Activated gamma-delta T cell (primary cell): ENCODE data around the gene ASPDH.

ENCODE experiments used
- DNase-seq: peaks from one replicate; lab custom pipeline; 2025; lab: John Stamatoyannopoulos, UW
- total RNA-seq, 2 donors: gene quantifications; one replicate each; lab custom pipeline; 2026; lab: John Stamatoyannopoulos, UW

ASPDH gene
- total RNA-seq, result 0 to 0.04 reads per million in 2 donors

- DNase-seq, result no peak
Observed at GRCh38 chr19:50513746-50514345, at the start of gene ASPDH. ASPDH (minus strand) TSS chr19:50513913; CDS start chr19:50513823, 90 bp downstream.

DNA sequence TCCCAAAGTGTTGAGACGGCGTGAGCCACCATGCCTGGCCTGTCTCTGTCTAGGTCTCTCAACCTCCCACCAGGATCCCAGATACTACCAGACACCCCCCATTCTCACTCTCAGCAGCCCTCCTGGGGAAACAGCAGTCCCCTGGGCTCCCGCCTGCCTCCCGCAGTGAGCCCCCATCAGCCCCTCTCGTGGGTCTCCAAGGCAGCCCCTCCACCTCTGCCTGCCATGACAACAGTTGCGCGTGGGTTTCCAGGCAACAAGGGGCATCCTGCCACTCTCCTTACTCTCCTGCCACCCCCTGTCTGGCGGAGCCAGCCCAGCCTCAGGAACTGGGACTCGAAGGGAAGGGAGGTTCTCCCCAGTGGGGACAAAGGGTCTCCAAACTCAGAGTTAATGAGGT is 49.3 kb upstream of the ASPDH start:
- DNase-seq, result no peak

GRCh38 chr19:50562329-50562728 is 48.6 kb upstream of the ASPDH start:
- DNase-seq, result no peak

- DNase-seq, result no peak
Observed at GRCh38 chr19:50559636-50560035, 45.9 kb upstream of the ASPDH start.

DNA sequence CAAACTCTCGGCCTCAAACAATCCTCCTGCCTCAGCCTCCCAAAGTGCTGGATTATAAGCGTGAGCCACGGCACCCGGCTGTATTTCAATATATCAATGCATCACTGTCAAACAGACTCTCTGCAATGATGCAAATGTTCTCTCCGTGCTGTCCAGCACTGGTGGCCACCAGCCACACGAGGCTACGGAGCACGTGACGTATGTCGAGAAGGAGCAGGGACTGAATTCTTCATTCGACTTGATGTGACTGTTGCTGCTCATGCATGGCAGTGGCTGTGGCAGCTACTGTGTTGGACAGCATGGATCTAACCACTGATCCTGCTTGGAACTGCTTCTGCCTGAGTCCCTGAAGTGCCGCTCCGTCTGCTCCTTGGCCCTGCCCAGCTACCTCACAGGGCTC is 44.7 kb upstream of the ASPDH start:
- no peak for DNase-seq

- DNase-seq, result no peak
Observed at GRCh38 chr19:50558039-50558438, 44.3 kb upstream of the ASPDH start.

DNA sequence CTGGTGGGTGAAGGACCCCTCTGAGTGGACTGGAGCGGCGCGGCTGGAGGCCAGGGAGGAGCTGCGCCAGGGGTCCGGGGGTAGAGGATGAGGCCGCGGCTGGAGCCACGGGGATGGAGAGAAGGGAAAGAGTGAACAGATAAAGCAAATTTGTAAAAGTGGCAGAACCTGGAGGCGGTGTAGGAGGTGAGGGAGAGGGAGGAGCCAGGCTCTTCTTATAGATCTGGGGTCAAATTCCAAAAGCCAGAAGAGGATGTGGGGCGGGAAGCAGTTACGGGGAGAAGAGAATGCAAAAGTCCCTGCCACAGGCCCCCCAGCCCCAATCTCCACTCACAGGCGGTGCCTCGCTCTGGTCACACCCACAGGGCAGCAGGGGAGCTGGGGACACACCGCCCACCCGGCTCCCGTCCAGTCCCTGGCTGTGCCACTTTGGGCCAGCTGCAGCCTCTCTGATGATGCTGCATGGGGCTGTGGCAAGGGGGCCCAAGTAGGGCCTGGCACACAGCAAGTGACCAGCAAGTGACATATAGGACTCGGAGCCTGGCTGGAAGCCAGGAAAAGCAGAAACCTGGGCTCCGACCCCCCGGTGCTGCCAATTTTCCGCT is 43.4 kb upstream of the ASPDH start:
- no peak for DNase-seq

DNA sequence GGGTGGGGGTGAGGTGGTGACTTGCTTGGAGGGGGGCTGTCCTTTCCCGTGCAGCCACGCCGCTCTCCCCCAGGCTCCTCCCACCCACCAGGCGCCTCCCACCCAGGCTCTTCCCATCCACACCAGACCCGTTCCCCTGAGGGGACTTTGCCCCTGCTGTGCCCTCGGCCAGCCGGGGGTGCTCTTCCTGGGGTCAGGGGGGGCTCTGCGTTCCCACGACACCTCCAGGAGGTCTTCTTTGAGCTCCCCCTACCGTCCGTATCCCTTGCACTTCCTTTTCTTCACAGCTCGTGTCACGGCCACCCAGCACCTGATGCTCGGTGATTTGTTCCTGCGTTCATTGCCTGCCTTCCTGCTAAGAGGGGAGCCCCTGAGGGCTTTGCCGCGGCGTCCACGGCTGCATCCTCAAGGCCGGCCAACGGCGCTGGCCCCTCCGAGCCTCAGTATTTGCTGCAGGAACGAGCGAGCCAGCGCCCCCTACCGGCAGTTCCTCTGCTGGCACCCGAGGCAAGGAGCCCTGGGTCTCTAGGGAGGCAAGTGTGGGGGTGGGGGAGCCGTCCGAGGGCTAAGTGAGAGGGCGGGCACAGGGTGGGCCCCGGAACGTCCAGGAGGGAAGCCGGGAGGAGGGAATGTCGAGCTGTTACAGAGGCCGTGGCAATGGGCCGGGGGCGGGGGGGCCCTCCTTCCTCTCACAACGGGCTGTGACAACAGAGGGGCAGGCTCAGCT is 42.7 kb upstream of the ASPDH start:
- DNase-seq, result peak; percentile 42

DNA sequence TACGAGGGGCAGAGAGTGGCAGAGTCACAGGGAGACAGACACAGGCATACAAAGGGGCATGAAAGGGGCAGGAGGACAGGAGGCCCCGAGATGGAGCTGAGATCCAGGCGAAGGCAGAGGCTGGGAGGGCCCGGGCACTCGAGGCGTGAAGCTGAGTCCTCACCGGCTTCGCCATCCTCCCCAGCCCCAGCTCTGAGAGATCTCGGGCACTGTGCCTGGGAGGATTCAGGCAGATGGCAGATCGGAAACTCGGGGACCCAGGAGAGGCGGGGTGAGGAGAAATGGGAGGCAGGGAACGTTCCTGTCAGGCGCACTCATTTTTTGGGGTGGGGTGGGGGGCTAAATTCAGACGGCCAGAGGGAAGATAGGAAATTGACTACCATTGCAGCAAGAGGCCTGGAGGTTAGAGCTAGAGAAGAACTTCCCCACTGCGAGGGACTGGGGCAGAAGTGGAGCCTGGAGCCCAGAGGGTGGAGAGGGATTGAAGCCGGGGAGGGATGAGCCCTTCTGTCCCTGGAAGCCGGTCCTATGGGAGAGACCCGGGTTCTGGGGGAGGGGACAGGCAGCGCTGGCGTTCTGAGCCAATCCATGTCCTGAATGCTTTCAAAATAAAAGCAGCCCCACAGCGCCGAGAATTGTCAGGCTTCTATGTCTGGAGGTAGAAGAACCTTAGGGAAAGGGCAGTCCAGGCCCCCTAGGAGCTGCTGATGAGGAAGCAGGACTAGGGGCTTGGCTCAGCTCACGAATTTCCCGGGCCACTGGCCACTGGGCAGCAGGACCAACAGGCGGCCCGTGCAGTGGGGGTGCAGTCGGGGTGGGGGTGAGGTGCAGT is 42.0 kb upstream of the ASPDH start:
- no peak for DNase-seq

DNA sequence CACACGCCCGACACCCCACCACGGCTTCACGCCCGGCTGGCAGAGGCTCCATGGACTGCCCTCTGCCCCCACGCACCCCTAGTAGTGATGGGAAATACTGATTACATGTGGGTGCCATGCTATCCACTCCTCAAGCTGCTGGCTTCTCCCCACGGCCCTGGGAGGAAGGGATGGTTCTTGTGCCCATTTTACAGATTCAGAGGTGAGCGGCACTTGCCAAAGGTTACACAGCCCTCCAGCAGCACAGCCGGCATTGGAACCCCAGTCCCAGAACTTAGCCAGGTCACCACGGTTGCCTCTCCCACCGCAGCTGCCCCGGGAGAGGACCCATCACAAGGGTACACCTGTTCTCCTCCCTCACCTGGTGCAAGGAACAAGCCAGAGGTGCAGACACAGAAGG is 41.3 kb upstream of the ASPDH start:
- DNase-seq, result no peak

DNA sequence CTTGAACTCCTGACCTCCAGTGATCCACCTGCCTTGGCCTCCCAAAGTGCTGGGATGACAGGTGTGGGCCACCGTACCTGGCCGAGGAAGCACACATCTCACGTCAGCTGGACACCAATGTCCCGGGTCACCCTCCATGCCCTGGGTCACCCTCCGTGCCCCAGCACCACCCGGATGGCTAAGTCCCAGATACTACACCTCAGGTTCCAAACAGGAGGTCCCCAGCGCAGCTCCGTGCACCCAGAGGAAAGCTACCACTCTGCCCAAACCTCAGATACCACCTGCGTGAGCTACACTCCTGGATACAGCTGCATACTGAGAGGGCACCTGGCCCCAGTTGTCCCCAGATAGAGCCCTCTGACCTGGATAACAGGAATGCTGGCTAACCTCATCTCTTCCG is 40.5 kb upstream of the ASPDH start:
- no peak for DNase-seq

DNA sequence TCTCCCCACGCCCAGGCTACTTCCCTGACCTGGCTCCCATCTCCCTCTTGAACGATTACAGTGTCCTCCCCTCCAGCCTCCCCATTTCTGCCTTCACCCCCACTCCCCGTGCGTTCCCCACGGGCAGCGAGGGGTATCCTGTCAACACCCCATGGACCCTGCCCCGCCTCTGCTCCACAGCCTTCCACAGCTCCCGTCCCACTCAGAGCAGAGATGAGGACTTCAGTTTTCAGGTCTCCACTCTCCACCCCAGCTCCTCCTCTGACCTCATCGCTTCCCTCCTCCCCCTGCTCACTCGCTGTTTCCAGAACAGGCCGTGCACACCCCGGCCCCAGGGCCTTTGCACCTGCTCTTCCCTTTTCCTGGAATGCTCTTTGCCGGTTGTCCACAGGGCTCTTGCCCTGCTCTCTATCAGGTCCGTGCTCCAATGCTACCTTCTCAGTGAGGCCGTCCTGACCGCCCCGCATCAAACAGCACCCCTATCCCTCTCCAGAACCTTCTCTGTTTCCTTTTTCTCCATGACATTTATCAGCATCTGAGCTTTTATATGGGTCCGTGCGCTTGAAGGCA is 39.5 kb upstream of the ASPDH start:
- DNase-seq, result no peak

DNA sequence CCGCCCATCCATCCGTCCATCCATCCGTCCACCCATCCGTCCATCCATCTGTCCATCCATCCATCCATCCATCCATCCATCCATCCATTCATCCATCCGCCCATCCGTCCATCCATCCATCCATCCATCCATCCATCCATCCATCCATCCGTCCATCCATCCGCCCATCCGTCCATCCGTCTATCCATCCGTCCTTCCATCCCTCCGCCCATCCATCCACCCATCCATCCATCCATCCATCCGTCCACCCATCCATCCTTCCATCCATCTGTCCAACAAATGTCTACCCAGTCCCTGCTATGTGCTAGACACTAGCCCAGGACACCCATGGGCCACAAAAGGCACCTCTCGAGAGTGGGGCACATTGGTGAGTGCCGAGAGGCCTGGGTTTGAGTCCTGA is 38.8 kb upstream of the ASPDH start:
- DNase-seq, result no peak

DNA sequence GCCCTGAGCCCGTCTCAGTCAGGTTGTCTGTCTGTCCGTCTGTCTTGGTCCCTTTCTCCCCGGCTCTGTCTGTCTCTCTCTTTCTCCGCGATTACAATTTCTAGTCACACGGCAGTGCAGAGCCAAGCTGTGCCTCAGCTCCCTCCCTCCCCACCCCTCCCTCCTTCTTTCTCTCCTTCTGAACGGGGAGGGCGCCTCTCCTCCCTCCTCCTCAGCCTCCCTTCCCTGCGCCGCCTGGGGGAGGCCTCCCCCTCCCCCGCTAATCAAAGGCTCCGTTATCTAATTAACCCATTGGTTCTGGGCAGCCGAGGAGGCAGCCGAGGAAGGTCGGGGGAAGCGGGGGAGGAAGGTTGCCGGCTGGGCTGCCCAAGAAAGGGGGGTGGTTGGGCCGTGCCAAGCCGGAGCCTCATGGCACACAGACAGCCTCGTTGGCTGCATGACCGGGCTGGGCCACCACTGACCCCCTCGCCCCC is 38.0 kb upstream of the ASPDH start:
- no peak for DNase-seq

- DNase-seq, result no peak
Observed at GRCh38 chr19:50551034-50551714, 37.5 kb upstream of the ASPDH start.

DNA sequence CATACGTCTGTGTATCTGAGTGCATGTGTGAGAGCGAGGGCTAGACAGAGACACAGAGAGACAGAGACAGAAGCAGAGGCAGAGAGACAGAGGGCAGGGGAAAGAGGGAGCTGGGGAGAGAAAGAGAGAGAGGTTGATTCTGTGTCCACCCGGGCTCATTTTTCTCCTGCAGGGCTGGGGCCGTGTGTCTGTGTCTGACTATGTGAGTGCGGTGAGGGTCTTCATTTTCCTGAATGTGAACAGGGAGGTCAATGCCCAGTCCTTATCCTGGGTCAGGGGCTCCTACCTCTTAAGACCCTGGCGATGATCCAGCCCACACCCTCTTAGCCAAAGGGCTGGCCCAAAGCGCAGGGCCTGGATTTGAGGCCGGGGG is 36.9 kb upstream of the ASPDH start:
- DNase-seq, result no peak

GRCh38 chr19:50549927-50550593 is 36.3 kb upstream of the ASPDH start:
- no peak for DNase-seq

DNA sequence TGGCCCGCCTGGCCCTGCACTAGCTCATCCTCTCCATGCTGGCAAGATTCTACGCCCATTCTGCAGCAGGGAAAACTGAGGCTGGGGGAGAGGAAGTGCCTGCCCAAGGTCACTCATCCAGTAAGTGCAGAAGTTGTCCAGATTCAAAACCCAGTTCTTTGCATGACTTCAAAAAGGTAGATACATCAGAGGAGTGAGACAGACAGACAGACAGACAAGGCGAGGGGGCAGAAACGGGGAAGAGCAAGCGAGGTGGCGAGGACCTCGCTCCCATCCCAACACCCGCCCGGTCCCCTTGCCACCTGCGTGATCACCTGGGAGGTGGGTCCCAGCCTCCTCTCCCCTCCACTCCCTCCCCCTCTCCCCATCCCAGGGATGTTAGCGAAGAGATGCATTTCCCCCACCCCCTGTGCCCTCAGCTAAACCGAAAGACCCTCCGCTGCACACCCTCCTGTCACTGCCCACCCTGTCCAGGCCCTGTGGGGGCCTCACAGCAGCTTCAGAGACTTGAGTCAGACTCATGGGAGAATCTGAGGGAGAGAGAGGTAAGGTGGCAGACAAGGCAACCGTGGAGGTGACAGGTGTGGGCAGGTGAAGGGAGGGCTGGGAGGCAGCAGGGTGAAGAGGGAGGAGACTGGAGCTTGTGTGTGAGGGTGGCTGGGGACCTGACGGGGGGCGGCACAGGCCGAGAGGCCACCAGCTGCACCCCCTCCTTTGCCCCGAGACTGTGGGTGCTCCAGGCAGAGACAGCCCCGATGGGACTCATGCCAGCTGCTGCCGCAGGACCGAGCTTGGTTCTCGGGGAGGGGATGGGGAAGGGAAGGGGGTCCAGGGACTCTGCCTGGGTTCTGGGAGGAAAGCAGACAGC is 35.6 kb upstream of the ASPDH start:
- no peak for DNase-seq

GRCh38 chr19:50548191-50549058 is 34.7 kb upstream of the ASPDH start:
- DNase-seq, result no peak
